GM23248 (cell line): ENCODE results near the gene TMEM239. TPM values are rescaled to one million over a fixed set of nuclear protein-coding genes. Genes with fewer than 3 reads are reported as not detected.

Source experiments
- DNase-seq: peaks from one replicate; pipeline ENCODE4 v3.0.0-alpha.2; 2015
- H2AFZ ChIP-seq: fragments of 200-600 bp; sonication (generic); 2 replicates; pipeline ENCODE4 v1.6.1; 2016; ENCODE audit warnings: antibody characterized with exemption
- H3F3A ChIP-seq: fragments of 200-600 bp; sonication (generic); 2 replicates; pipeline ENCODE4 v1.6.1; 2016; ENCODE audit warnings: mild to moderate bottlenecking, antibody characterized with exemption, mixed run types; ENCODE audit not compliant: insufficient read depth
- H3K27ac ChIP-seq: fragments of 200-600 bp; sonication (generic); 2 replicates; pipeline ENCODE4 v1.5.1; 2016; ENCODE audit warnings: mild to moderate bottlenecking
- H3K27me3 ChIP-seq: fragments of 200-600 bp; sonication (generic); replicated peaks from 2 replicates; pipeline ENCODE4 v1.6.1; 2016; ENCODE audit warnings: mild to moderate bottlenecking; ENCODE audit not compliant: insufficient read depth
- H3K36me3 ChIP-seq: fragments of 200-600 bp; sonication (generic); 2 replicates; pipeline ENCODE4 v1.6.1; 2016; ENCODE audit warnings: low read depth, mild to moderate bottlenecking
- H3K4me1 ChIP-seq: fragments of 200-600 bp; sonication (generic); 2 replicates; pipeline ENCODE4 v1.6.1; 2016; ENCODE audit warnings: mild to moderate bottlenecking; ENCODE audit not compliant: insufficient read depth
- H3K4me2 ChIP-seq: fragments of 200-600 bp; sonication (generic); one replicate; pipeline ENCODE4 v1.6.1; 2016; ENCODE audit warnings: mild to moderate bottlenecking; ENCODE audit not compliant: unreplicated experiment
- H3K4me3 ChIP-seq: fragments of 200-600 bp; sonication (generic); 2 replicates; pipeline ENCODE4 v1.5.1; 2016; ENCODE audit warnings: mild to moderate bottlenecking
- H3K79me2 ChIP-seq: fragments of 200-600 bp; sonication (generic); 2 replicates; pipeline ENCODE4 v1.6.1; 2016; ENCODE audit warnings: mild to moderate bottlenecking; ENCODE audit not compliant: insufficient read depth
- H3K9ac ChIP-seq: fragments of 200-600 bp; sonication (generic); 2 replicates; pipeline ENCODE4 v1.6.1; 2016; ENCODE audit warnings: mild to moderate bottlenecking
- H3K9me2 ChIP-seq: fragments of 200-600 bp; sonication (generic); 2 replicates; pipeline ENCODE4 v1.6.1; 2016; ENCODE audit warnings: mixed run types, mild to moderate bottlenecking, moderate library complexity; ENCODE audit not compliant: insufficient read depth
- H3K9me3 ChIP-seq: fragments of 200-600 bp; sonication (generic); one replicate; pipeline ENCODE4 v1.6.1; 2017; ENCODE audit warnings: low read depth
- H4K20me1 ChIP-seq: fragments of 200-600 bp; sonication (generic); 2 replicates; pipeline ENCODE4 v1.6.0; 2016; ENCODE audit not compliant: insufficient read depth
- EZH2 ChIP-seq: fragments of 200-600 bp; sonication (generic); IDR thresholded peaks from 2 replicates; pipeline ENCODE4 v1.6.1; 2018; ENCODE audit warnings: antibody characterized with exemption, mild to moderate bottlenecking; ENCODE audit not compliant: insufficient read depth, poor library complexity, severe bottlenecking
- EZH2phosphoT487 ChIP-seq: fragments of 200-600 bp; sonication (generic); IDR thresholded peaks from 2 replicates; pipeline ENCODE4 v1.6.1; 2018; ENCODE audit warnings: antibody characterized with exemption, moderate library complexity, mild to moderate bottlenecking, low read depth; ENCODE audit not compliant: insufficient read depth
- WGBS, 2 experiments: methylation state at CpG; one replicate each; pipeline ENCODE4 v1.1.6; 2015 to 2017; ENCODE audit warnings: low lambda C conversion rate in 2 of 2, low coverage in 1 of 2; ENCODE audit errors: missing lambda C conversion rate in 2 of 2; 5-methylcytosine and 5-hydroxymethylcytosine counted together
- in situ Hi-C: fragments of 300-500 bp; cut with MboI; formaldehyde crosslinking; loops from 2 replicates; pipeline ENCODE4 v1.15.0; 2020
- polyA plus RNA-seq: library from polyadenylated mRNA; unstranded; fragments of >200 nt; fragmentation: Nextera tagmentation; extraction: Ambion mirVana; gene quantifications from 2 replicates; pipeline ENCODE4 v1.2.1, GENCODE V29; 2016
- total RNA-seq: library from RNA; depleted of rRNA; stranded (reverse); fragments of >200 nt; shearing (Covaris generic); gene quantifications from 2 replicates; pipeline ENCODE4 v1.2.3, GENCODE V29; 2014

TMEM239 gene
- total and polyA plus RNA-seq, 2 experiments from 2014 or later: not detected

GRCh38 chr20:2838847-2839671, 22.9 kb downstream of the TMEM239 start:
- 95 to 97% methylated on average over 10 to 15 of the region's 15 CpGs for WGBS, 2 experiments
- H3F3A ChIP-seq: 0 out of 2 replicates have a peak, but pooled peaks cover 2% of the 10 kb centered on the region
- H3K4me2 ChIP-seq: no peak overlapping the region
- no peaks in the 10 kb centered on the region for H3K36me3 ChIP-seq
- H3K27ac ChIP-seq: no peak overlapping the region
- no peak overlapping the region for H2AFZ ChIP-seq
- peaks cover 39% of the 10 kb centered on the region for H3K79me2 ChIP-seq
- H3K4me3 ChIP-seq: no peak overlapping the region
- no peaks in the 10 kb centered on the region for H3K9me2 ChIP-seq
- H3K9me3 ChIP-seq: no peaks in the 10 kb centered on the region
- in situ Hi-C loops: no loop called here
- no peaks in the 10 kb centered on the region for H4K20me1 ChIP-seq
- no peaks in the 10 kb centered on the region for H3K4me1 ChIP-seq
- TF ChIP-seq EZH2: no peak
- no peak for TF ChIP-seq EZH2phosphoT487
- DNase-seq: no peak
- H3K27me3 ChIP-seq: no peaks in the 10 kb centered on the region
- H3K9ac ChIP-seq: no peak overlapping the region

DNA sequence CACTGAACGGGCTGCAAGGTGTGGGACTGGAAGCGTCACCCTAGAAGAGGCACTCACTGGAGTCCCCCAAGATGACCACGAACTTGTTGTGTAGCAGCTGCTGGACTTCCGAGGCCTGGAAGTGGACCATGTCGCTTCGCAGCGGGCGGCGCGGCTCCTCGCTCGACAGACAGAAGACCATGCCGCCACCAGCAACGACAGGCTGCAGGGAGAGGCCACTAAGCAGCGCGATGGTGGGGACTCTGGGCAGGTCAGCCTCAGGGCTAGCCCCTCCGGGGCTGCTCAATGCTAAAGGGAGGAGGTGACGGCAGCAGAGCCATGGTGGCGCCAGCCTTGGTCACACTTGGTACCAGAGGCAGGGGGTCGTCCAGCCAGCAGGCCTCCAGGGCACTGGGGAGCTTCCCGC, 23.6 kb downstream of the TMEM239 start:
- no peaks in the 10 kb centered on the region for H3K36me3 ChIP-seq
- H3K9me2 ChIP-seq: no peaks in the 10 kb centered on the region
- H3K4me2 ChIP-seq: peak overlapping the region; percentile 79
- H4K20me1 ChIP-seq: no peaks in the 10 kb centered on the region
- H3K4me1 ChIP-seq: no peaks in the 10 kb centered on the region
- in situ Hi-C loops: no loop called here
- no peaks in the 10 kb centered on the region for H3K27me3 ChIP-seq
- H3K27ac ChIP-seq: no peak overlapping the region
- 87 to 96% methylated on average over 18 to 21 of the region's 21 CpGs for WGBS, 2 experiments
- peaks cover 40% of the 10 kb centered on the region for H3K79me2 ChIP-seq
- H3K9me3 ChIP-seq: no peaks in the 10 kb centered on the region
- peak overlapping the region; percentile 94 for H2AFZ ChIP-seq
- no peaks in the 10 kb centered on the region for H3F3A ChIP-seq
- H3K9ac ChIP-seq: peak overlapping the region; percentile 87
- no peak for TF ChIP-seq EZH2phosphoT487
- no peak for TF ChIP-seq EZH2
- DNase-seq: no peak
- H3K4me3 ChIP-seq: peak overlapping the region; percentile 90

- no peaks in the 10 kb centered on the region for H4K20me1 ChIP-seq
- 4% methylated on average over 64 to 74 of the region's 98 CpGs for WGBS, 2 experiments
- in situ Hi-C loops: no loop called here
- peak within 1 kb of the TSS; percentile 94 for H2AFZ ChIP-seq
- H3F3A ChIP-seq: no peaks in the 10 kb centered on the region
- H3K9me2 ChIP-seq: no peaks in the 10 kb centered on the region
- H3K9ac ChIP-seq: peak within 1 kb of the TSS; percentile 87
- TF ChIP-seq EZH2: no peak
- TF ChIP-seq EZH2phosphoT487: no peak
- H3K27me3 ChIP-seq: no peaks in the 10 kb centered on the region
- peak within 1 kb of the TSS; percentile 70 for H3K27ac ChIP-seq
- H3K9me3 ChIP-seq: no peaks in the 10 kb centered on the region
- no peaks in the 10 kb centered on the region for H3K36me3 ChIP-seq
- DNase-seq: peak; percentile 95
- no peaks in the 10 kb centered on the region for H3K4me1 ChIP-seq
- H3K4me3 ChIP-seq: peak within 1 kb of the TSS; percentile 90
- H3K4me2 ChIP-seq: peak within 1 kb of the TSS; percentile 87
- peaks cover 40% of the 10 kb centered on the region for H3K79me2 ChIP-seq
These were observed 24.2 kb downstream of the TMEM239 start, which contains the start of the genes PCED1A and VPS16 for GRCh38 chr20:2840138-2840966. TSS of gene PCED1A (minus strand) at chr20:2840655. CDS start at chr20:2839912, 743 bp downstream. TSS of gene VPS16 (plus strand) at chr20:2840745. CDS start at chr20:2840775, 30 bp downstream.

- in situ Hi-C loops: no loop called here
- Histone ChIP-seq H3K4me2 (peak overlapping the region; percentile 87), H3K4me1 (no peaks in the 10 kb centered on the region), H3K4me3 (peak overlapping the region; percentile 90), H3F3A (no peaks in the 10 kb centered on the region), H3K36me3 (no peaks in the 10 kb centered on the region), H3K9me3 (no peaks in the 10 kb centered on the region), H3K9ac (peak overlapping the region; percentile 87), H3K79me2 (peaks cover 40% of the 10 kb centered on the region), H4K20me1 (no peaks in the 10 kb centered on the region), H3K27me3 (no peaks in the 10 kb centered on the region), H3K9me2 (no peaks in the 10 kb centered on the region), H3K27ac (peak overlapping the region; percentile 57), H2AFZ (peak overlapping the region; percentile 93)
- TF ChIP-seq EZH2phosphoT487: no peak
- no peak for TF ChIP-seq EZH2
- DNase-seq: peak; percentile 85
- WGBS, 2 experiments: 1% methylated on average over 25 to 33 of the region's 33 CpGs
These were observed 24.9 kb downstream of the TMEM239 start for GRCh38 chr20:2840967-2841531.
